SK-MEL-5 (cell line): ENCODE data around the gene ANO1. TPM values are rescaled to one million over a fixed set of nuclear protein-coding genes. Genes with fewer than 3 reads are reported as not detected.
"Not testable (repeated sequence)": the region's sequence is repeated elsewhere in the genome, so short reads cannot be mapped to it uniquely, and the experiment has no call there.

Experiments used
- DNase-seq: peaks from one replicate; pipeline ENCODE4 v3.0.0-alpha.2; 2016; ENCODE audit warnings: low read depth, low spot score
- in situ Hi-C: cut with HindIII; loops from 2 replicates; pipeline ENCODE4 v1.10.0; 2016; ENCODE audit warnings: low sequenced_read_pairs, high pct_unique_total_duplicates, low pct_unique_long_range_greater_than_20kb
- total RNA-seq: library from RNA; depleted of rRNA; stranded (reverse); fragments of >200 nt; shearing (Covaris generic); gene quantifications from 2 replicates; pipeline ENCODE4 v1.2.3, GENCODE V29; 2014

ANO1 gene
- total RNA-seq, 1 experiment from 2014 or later: 1.2 TPM

GRCh38 chr11:70201882-70202861 is 124.1 kb downstream of the ANO1 start:
- no peak for DNase-seq
- in situ Hi-C loops: no loop called here

DNA sequence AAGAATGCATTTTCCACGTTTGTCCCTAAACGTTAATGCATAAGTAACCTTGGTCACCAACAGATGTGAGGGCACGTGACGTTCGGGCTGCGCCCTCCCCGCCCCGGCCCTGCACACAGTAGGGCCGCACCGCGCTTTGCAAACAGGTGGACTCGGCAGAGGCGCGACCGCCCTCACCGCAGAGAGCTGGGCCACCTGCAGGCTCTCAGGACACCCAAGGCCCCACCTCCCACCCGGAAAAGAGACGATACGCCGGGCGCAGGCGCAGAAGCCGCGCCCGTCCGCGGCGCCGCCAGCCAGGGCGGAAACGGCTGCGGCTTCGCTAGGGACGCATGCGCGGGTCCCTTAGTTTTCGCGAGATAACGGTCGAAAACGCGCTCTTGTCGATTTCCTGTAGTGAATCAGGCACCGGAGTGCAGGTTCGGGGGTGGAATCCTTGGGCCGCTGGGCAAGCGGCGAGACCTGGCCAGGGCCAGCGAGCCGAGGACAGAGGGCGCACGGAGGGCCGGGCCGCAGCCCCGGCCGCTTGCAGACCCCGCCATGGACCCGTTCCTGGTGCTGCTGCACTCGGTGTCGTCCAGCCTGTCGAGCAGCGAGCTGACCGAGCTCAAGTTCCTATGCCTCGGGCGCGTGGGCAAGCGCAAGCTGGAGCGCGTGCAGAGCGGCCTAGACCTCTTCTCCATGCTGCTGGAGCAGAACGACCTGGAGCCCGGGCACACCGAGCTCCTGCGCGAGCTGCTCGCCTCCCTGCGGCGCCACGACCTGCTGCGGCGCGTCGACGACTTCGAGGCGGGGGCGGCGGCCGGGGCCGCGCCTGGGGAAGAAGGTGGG is 125.0 kb downstream of the ANO1 start, which contains the start of gene FADD:
FADD (plus strand) TSS at position 377 of the 831 bp plus-strand sequence; CDS start at position 541, 164 bp downstream.
- in situ Hi-C loops: no loop called here
- DNase-seq: peak; percentile 99

GRCh38 chr11:70203751-70204465 is 125.8 kb downstream of the ANO1 start:
- DNase-seq: peak; percentile 81
- in situ Hi-C loops: no loop called here

DNA sequence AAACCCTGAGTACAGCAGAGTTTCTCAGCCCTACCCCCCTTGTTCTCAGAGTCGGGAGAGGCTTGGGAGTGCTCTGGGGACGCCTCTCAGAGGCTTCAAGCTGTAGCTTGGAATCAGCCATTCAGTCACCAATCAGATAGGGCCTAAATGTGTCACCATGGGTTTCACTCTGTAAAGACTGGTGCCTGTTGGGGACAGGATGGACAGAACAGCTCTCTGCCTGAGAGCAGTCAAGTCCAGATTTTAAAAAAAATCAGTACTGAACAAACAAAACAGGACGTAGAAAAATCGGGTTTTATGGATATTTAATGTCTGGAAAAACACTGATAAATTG is 126.3 kb downstream of the ANO1 start:
- no peak for DNase-seq
- in situ Hi-C loops: no loop called here

GRCh38 chr11:70205049-70205725 is 127.1 kb downstream of the ANO1 start:
- peak; percentile 96 for DNase-seq
- in situ Hi-C loops: no loop called here

DNA sequence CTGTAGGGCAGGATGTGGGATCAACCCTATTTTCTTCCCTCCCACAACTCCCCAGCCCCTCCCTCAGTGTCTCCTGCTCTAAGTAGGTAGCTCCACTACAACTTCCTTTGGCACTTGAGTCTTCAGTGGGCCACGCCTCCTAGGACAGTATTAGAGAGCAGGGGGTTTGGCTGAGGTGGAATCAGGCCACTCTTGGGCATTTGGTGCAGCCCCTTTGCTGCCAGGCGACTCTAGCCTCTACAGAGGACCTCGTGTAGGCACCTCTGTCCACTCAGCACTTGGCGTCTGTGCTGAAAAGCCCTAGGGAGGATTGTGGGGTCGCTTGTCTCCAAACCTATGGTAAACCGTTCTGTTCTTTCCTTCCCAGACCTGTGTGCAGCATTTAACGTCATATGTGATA is 127.6 kb downstream of the ANO1 start:
- no peak for DNase-seq
- in situ Hi-C loops: no loop called here

GRCh38 chr11:70206226-70206981 is 128.3 kb downstream of the ANO1 start:
- no peak for DNase-seq
- in situ Hi-C loops: no loop called here

- no peak for DNase-seq
- in situ Hi-C loops: no loop called here
Measured at GRCh38 chr11:70206982-70207376, 128.9 kb downstream of the ANO1 start.

DNA sequence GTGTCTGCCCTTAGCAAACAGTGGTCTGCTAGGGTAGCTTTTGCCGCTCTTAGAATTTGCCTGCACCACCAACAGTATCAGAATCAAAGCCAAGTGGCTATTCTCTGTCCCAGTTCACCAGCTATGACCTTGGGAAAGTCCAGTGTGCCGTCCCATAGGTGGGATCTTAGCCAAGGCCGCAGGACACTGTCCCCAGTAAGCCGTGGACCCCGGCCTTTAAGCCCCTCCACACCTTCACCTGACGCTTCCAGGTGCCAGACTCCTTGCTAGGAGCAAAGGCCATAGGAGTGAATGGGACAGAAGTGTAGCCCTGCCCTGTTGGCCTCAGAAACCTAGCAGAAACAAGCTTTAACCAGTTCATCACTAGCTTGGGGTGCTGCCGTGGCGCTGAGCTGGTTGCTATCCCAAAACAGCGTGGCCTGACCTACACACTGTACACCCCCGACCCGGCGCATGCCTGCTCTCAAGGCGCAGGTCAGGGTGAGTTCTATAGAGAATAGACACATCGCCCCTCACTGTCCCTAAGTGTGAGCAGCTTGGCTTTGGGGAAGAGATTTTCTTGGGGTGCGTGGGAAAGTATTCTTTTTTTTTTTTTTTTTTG is 129.5 kb downstream of the ANO1 start:
- in situ Hi-C loops: no loop called here
- DNase-seq: no peak

GRCh38 chr11:70209391-70209912 is 131.3 kb downstream of the ANO1 start:
- in situ Hi-C loops: no loop called here
- no peak for DNase-seq

DNA sequence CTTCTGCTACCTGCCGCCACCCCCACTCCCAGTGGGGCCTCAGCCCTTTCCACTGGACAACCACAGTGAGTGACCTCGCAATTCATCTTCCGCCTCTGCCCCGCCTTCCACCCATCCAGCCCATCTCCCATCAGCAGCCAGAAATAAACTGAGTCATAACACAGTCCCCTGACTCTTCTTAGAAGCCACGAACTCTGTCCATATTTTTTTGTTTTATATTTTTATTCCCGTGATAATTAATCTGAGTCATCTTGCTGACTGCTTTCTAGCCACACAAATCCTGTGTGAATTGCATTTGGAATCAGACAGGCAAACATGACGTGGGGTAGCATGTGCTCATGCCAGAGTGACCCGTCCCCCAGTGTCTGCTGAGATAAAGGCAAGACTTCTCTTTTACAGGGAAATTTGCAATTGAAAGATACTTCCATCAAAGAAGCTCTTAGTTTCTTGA is 132.0 kb downstream of the ANO1 start:
- peak; percentile 96 for DNase-seq

DNA sequence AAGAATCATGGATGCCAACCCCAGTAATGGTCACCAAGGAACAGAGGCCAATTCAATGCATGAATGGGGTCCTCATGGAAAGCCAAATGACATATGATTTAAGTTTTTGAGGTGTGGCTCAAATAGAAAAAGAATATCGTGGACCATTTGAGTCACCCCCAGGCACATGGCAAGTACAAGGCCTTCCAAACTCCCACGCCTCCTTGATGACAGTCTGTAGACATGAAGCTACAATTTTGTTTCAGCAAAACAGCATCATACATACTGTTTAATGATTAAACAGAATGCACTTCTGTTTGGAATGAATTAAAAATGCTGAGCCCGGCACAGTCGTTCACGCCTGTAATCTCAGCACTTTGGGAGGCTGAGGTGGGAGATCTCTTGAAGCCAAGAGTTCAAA is 132.4 kb downstream of the ANO1 start:
- in situ Hi-C loops: no loop called here
- no peak for DNase-seq

More for the DNA sequence above, 132.0 kb downstream of the ANO1 start:
- in situ Hi-C loops: no loop called here

- in situ Hi-C loops: no loop called here
- DNase-seq: no peak
Measured at GRCh38 chr11:70212227-70212811, 134.2 kb downstream of the ANO1 start.

- in situ Hi-C loops, DNase-seq: not testable (repeated sequence)
Measured at GRCh38 chr11:70217388-70217787, 139.3 kb downstream of the ANO1 start.

- in situ Hi-C loops, DNase-seq: not testable (repeated sequence)
Measured at GRCh38 chr11:70218076-70218475, 140.0 kb downstream of the ANO1 start.

DNA sequence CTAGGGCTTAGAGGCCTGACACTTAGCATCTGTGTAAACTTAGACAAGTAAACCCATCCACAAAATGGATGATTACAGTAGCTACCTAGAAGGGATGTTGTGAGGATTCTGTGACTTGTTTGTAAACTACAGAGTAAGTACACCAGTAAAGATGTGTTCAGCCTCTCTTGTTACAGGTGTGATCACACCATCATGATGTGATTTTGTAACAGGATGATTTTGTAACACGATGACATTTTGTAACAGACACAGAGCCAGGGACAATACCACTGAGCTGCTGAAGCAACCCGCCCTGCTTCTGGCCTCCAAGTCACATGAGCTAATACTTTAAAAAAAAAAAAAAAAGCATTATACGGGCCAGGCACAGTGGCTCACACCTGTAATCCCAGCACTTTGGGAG is 142.0 kb downstream of the ANO1 start:
- in situ Hi-C loops: no loop called here
- no peak for DNase-seq
